Measurements from ENCODE around the gene DUS2.

DUS2 gene

GRCh38 chr16:68041783-68042182 is 18.7 kb downstream of the DUS2 start:
- TF ChIP-seq CTCF (IDR thresholded peaks at IDR 0.05): no peak

GRCh38 chr16:68046106-68046505 is 23.0 kb downstream of the DUS2 start:
- no peak for TF ChIP-seq CTCF (IDR thresholded peaks at IDR 0.05)

GRCh38 chr16:68047987-68048386 is 24.9 kb downstream of the DUS2 start:
- no peak for TF ChIP-seq CTCF (IDR thresholded peaks at IDR 0.05)

- TF ChIP-seq CTCF (IDR thresholded peaks at IDR 0.05): no peak
Observed at GRCh38 chr16:68049449-68049848, 26.4 kb downstream of the DUS2 start.

GRCh38 chr16:68055395-68055794 is 32.3 kb downstream of the DUS2 start:
- no peak for TF ChIP-seq CTCF (IDR thresholded peaks at IDR 0.05)

- no peak for TF ChIP-seq CTCF (IDR thresholded peaks at IDR 0.05)
Observed at GRCh38 chr16:68059804-68060203, 36.7 kb downstream of the DUS2 start.

GRCh38 chr16:68061396-68061795 is 38.3 kb downstream of the DUS2 start:
- TF ChIP-seq CTCF (IDR thresholded peaks at IDR 0.05): no peak

- no peak for TF ChIP-seq CTCF (IDR thresholded peaks at IDR 0.05)
Observed at GRCh38 chr16:68062910-68063393, 39.9 kb downstream of the DUS2 start.

Measured in LNCAP (cell line).